CD1c-positive myeloid dendritic cell (primary cell): ENCODE measurements around the gene ATF6.

Experiments
- DNase-seq: peaks from one replicate; pipeline ENCODE4 v3.0.0-alpha.2; 2016; ENCODE audit errors: extremely low spot score

ATF6 gene

GRCh38 chr1:161899091-161899490 is 133.0 kb downstream of the ATF6 start:
- DNase-seq, result no peak

GRCh38 chr1:161900160-161900559 is 134.0 kb downstream of the ATF6 start:
- no peak for DNase-seq

- no peak for DNase-seq
Measured at GRCh38 chr1:161902182-161902581, 136.1 kb downstream of the ATF6 start.

- peak; percentile 16 for DNase-seq
Measured at GRCh38 chr1:161905269-161905884, 139.3 kb downstream of the ATF6 start.

GRCh38 chr1:161907265-161907664 is 141.1 kb downstream of the ATF6 start:
- DNase-seq, result no peak

- DNase-seq, result no peak
Measured at GRCh38 chr1:161908264-161908663, 142.1 kb downstream of the ATF6 start.

- no peak for DNase-seq
Measured at GRCh38 chr1:161910604-161911003, 144.5 kb downstream of the ATF6 start.

- no peak for DNase-seq
Measured at GRCh38 chr1:161913482-161914140, 147.5 kb downstream of the ATF6 start.

GRCh38 chr1:161914595-161914994 is 148.5 kb downstream of the ATF6 start:
- DNase-seq, result no peak

GRCh38 chr1:161915051-161915503 is 149.0 kb downstream of the ATF6 start:
- no peak for DNase-seq

- no peak for DNase-seq
Measured at GRCh38 chr1:161915978-161916377, 149.9 kb downstream of the ATF6 start.

GRCh38 chr1:161919229-161919628 is 153.1 kb downstream of the ATF6 start:
- no peak for DNase-seq

- DNase-seq, result no peak
Measured at GRCh38 chr1:161921491-161921890, 155.4 kb downstream of the ATF6 start.

GRCh38 chr1:161921990-161922389 is 155.9 kb downstream of the ATF6 start:
- no peak for DNase-seq

- no peak for DNase-seq
Measured at GRCh38 chr1:161928056-161928455, 161.9 kb downstream of the ATF6 start.

- no peak for DNase-seq
Measured at GRCh38 chr1:161929137-161929536, 163.0 kb downstream of the ATF6 start.

- DNase-seq, result no peak
Measured at GRCh38 chr1:161930064-161930463, 163.9 kb downstream of the ATF6 start.

GRCh38 chr1:161932668-161933067 is 166.5 kb downstream of the ATF6 start:
- no peak for DNase-seq

- DNase-seq, result no peak
Measured at GRCh38 chr1:161933592-161934588, 167.8 kb downstream of the ATF6 start.

- DNase-seq, result no peak
Measured at GRCh38 chr1:161935264-161935663, 169.1 kb downstream of the ATF6 start.

- DNase-seq, result no peak
Measured at GRCh38 chr1:161936786-161937185, 170.7 kb downstream of the ATF6 start.

- DNase-seq, result no peak
Measured at GRCh38 chr1:161940866-161941591, 174.9 kb downstream of the ATF6 start.
